MCF 10A (cell line): ENCODE measurements around the gene SPOCD1. TPM values are rescaled to one million over a fixed set of nuclear protein-coding genes. Genes with fewer than 3 reads are reported as not detected.

Experiments
- BruUV-seq: library from RNA; stranded (reverse); fragments of 400-500 nt; replicated peaks from 2 replicates; lab custom pipeline; 2021; lab: Mats Ljungman, UMichigan
- CTCF ChIA-PET: fragments of 300-600 bp; sonication (Branson Sonifier 250); formaldehyde crosslinking; extraction: SDS; loops from one replicate; lab custom pipeline; 2021; ENCODE audit warnings: antibody characterized with exemption, inconsistent platforms; lab: Yijun Ruan, JAX
- POLR2A ChIA-PET: fragments of 300-600, 350-650 bp; sonication (Branson Sonifier 250); formaldehyde crosslinking; extraction: SDS; loops from one replicate; lab custom pipeline; 2020; ENCODE audit warnings: antibody characterized with exemption, inconsistent platforms; lab: Yijun Ruan, JAX
- DNase-seq: peaks from one replicate; pipeline ENCODE4 v3.0.0-alpha.2; 2018; ENCODE audit not compliant: unreplicated experiment
- H3K27ac Mint-ChIP-seq: one replicate; pipeline ENCODE4 v1.8.0; 2022; ENCODE audit warnings: mild to moderate bottlenecking, low read depth, mixed read lengths; ENCODE audit not compliant: unreplicated experiment
- H3K27me3 Mint-ChIP-seq: one replicate; pipeline ENCODE4 v1.8.0; 2022; ENCODE audit warnings: mixed read lengths; ENCODE audit not compliant: insufficient read depth, unreplicated experiment
- H3K36me3 Mint-ChIP-seq: one replicate; pipeline ENCODE4 v1.8.0; 2022; ENCODE audit warnings: mild to moderate bottlenecking, moderate library complexity, mixed read lengths; ENCODE audit not compliant: insufficient read depth, unreplicated experiment
- H3K4me1 Mint-ChIP-seq: one replicate; pipeline ENCODE4 v1.8.0; 2022; ENCODE audit warnings: mixed read lengths; ENCODE audit not compliant: insufficient read depth, unreplicated experiment
- H3K4me3 Mint-ChIP-seq: one replicate; pipeline ENCODE4 v1.8.0; 2022; ENCODE audit warnings: mild to moderate bottlenecking, moderate library complexity, mixed read lengths; ENCODE audit not compliant: unreplicated experiment
- H3K9me3 Mint-ChIP-seq: one replicate; pipeline ENCODE4 v1.8.0; 2022; ENCODE audit warnings: mixed read lengths; ENCODE audit not compliant: unreplicated experiment
- intact Hi-C: fragments of 100-400 bp; cut with micrococcal nuclease; formaldehyde crosslinking; loops from 2 replicates; pipeline ENCODE4 v1.14.1; 2022
- microRNA-seq: library from miRNA; unstranded; fragments of <30 nt; microRNA quantifications from one replicate; pipeline ENCODE4 v1.2.0, GENCODE V29; 2022
- total RNA-seq: library from RNA; stranded (reverse); gene quantifications from 2 replicates; pipeline ENCODE4 v1.2.3, GENCODE V29; 2022
- TF ChIP-seq, protein P1 (sequence below): fragments of 200-600 bp; IDR thresholded peaks from one replicate; pipeline ENCODE4 v1.8.0; 2022; ENCODE audit warnings: antibody characterized with exemption, mild to moderate bottlenecking; ENCODE audit not compliant: unreplicated experiment

SPOCD1 gene
- total RNA-seq, 1 experiment from 2014 or later = 0.47 TPM

DNA sequence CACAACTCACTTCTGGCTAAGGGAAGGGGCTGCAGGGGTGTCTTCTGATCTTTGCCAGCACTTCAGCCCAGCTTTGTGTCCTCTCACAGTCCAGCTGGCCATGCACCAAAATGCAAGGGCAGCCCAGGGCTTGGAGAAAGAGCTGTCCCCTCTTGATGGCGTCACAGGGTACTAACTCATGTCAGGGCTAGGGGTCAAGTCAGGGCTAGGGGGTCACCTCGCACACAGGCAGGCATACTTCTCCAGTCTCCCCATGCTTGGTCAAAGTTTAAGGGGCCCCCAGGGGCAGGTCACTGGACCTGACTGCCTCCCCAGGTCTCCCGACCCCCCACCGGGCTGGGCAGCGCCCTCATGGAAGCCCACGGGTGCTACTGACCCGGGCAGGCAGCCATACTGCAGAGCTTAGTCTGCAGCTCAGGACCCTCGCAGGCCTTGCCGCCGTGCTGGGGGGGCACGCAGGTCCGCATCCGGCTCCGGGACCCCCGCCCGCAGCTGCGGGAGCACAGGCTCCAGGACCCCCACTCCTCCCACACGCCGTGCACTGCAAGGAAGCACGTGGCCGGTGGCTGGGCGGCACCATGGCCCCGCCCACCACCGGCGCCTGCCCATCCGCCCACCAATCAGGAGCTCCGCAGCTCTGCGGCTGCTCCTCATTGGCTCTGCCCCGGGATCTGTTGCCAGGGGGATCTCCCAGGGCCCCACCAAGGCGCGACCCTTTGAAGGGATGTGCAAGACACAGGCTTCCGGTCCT, 73.2 kb downstream of the SPOCD1 start:
- CTCF ChIA-PET = interaction anchor here (0.6 to 4.1 kb wide), 5 partner anchors 47 to 370 kb away, joined by 3 to 96 read pairs (median 4); partner anchors contain the start of gene FABP3
- H3K27ac Mint-ChIP-seq = no peak overlapping the region
- DNase-seq = no peak
- H3K9me3 Mint-ChIP-seq = no peaks in the 10 kb centered on the region
- no peak overlapping the region for H3K4me3 Mint-ChIP-seq
- no peaks in the 10 kb centered on the region for H3K36me3 Mint-ChIP-seq
- intact Hi-C loops = no loop called here
- POLR2A ChIA-PET = interaction anchor here (0.5 kb wide), 1 partner anchor 46 kb away, joined by 4 read pairs; no protein-coding TSS in a partner anchor
- TF ChIP-seq, protein P1, sequence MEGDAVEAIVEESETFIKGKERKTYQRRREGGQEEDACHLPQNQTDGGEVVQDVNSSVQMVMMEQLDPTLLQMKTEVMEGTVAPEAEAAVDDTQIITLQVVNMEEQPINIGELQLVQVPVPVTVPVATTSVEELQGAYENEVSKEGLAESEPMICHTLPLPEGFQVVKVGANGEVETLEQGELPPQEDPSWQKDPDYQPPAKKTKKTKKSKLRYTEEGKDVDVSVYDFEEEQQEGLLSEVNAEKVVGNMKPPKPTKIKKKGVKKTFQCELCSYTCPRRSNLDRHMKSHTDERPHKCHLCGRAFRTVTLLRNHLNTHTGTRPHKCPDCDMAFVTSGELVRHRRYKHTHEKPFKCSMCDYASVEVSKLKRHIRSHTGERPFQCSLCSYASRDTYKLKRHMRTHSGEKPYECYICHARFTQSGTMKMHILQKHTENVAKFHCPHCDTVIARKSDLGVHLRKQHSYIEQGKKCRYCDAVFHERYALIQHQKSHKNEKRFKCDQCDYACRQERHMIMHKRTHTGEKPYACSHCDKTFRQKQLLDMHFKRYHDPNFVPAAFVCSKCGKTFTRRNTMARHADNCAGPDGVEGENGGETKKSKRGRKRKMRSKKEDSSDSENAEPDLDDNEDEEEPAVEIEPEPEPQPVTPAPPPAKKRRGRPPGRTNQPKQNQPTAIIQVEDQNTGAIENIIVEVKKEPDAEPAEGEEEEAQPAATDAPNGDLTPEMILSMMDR = no peak
- no TSS peak for BruUV-seq
- H3K27me3 Mint-ChIP-seq = no peaks in the 10 kb centered on the region
- H3K4me1 Mint-ChIP-seq = peaks cover 9% of the 10 kb centered on the region

Small RNA genes lying within 50 kb of the gene (microRNA-seq; reads per million reads assigned to microRNA genes)
- not detected for gene MIR4254

Other genes starting within 250 kb of the SPOCD1 start
- 2.7 and 2.9 TPM in 2 replicates for gene TINAGL1, start 239.5 kb downstream of the SPOCD1 start, total RNA-seq
- not detected in 2 replicates for gene HCRTR1, start 198.3 kb downstream of the SPOCD1 start, total RNA-seq
- 56.7 and 61.1 TPM in 2 replicates for gene PEF1, start 171.1 kb downstream of the SPOCD1 start, total RNA-seq
- gene COL16A1, start 112.0 kb downstream of the SPOCD1 start, total RNA-seq = 42.1 and 49.1 TPM in 2 replicates
- 1.5 and 1.7 TPM in 2 replicates for gene ADGRB2, start 51.7 kb downstream of the SPOCD1 start, total RNA-seq
- gene PTP4A2, start 122.3 kb upstream of the SPOCD1 start, total RNA-seq = 196 and 220 TPM in 2 replicates
- gene KHDRBS1, start 197.8 kb upstream of the SPOCD1 start, total RNA-seq = 106 and 107 TPM in 2 replicates